ENCODE results near the gene WDR62.

The WDR62 gene

DNA sequence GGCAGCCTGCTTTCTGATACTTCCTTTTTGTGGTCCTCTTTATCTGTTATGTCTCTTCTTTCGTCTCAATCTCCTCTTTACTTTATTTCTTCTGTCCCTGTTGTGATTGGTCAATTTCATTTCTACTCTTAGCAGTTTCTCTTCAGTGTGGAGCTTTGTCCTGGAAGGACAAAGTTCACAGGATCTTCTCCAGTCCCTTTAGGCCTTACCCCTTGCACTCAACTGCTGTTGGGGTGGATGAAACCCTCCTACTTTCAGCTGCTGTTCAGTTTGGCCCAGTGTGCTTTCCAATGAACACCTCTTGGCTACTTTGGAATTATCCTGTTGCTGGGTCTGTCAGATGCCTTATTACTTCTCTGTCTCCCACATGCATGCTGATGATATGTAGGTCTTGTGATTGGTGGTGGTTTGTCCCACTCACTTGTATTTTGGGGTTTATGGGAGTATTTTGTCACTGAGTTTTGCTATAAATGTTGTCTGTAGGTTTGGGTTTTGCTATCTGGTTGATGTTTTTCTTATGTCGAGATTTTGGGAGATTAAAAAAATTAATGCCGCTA is 24.8 kb downstream of the WDR62 start:
- Histone ChIP-seq H3K4me1 (ENCODE audit: control insufficient read depth, low read depth, low read length) (no peaks in the 10 kb centered on the region), H2BK120ac (ENCODE audit: low read depth, low read length) (no peak overlapping the region), H3K4me2 (ENCODE audit: low read length) (no peak overlapping the region), H3K36me3 (ENCODE audit: control insufficient read depth, insufficient read depth, low read length) (peaks cover 13% of the 10 kb centered on the region), H3K23ac (ENCODE audit: low read length) (no peak overlapping the region), H3K56ac (ENCODE audit: low read length) (no peak overlapping the region), H2BK5ac (ENCODE audit: low read length) (no peak overlapping the region), H3K4me3 (ENCODE audit: low read length) (no peak overlapping the region), H3K18ac (ENCODE audit: low read length) (no peak overlapping the region), H2BK15ac (replicated peaks; ENCODE audit: low read depth) (no peak overlapping the region), H2AK5ac (ENCODE audit: low read length) (no peak overlapping the region), H3K27ac (ENCODE audit: low read depth, low read length) (no peak overlapping the region), H3K79me2 (ENCODE audit: control insufficient read depth, insufficient read depth, low read length) (no peaks in the 10 kb centered on the region), H3K9ac (ENCODE audit: low read length) (no peak overlapping the region), H4K8ac (ENCODE audit: low read depth, low read length) (no peak overlapping the region), H3K27me3 (ENCODE audit: insufficient read depth, low read length, poor library complexity) (no peaks in the 10 kb centered on the region), H4K5ac (ENCODE audit: low read length) (no peak overlapping the region), H3K4ac (ENCODE audit: low read depth, low read length) (no peak overlapping the region), H3K79me1 (ENCODE audit: low read length) (no peaks in the 10 kb centered on the region)
- no peak for DNase-seq
- no CpG with 5 or more reads among the region's 3 CpGs for WGBS (ENCODE audit: extremely low coverage, insufficient coverage, low lambda C conversion rate)

DNA sequence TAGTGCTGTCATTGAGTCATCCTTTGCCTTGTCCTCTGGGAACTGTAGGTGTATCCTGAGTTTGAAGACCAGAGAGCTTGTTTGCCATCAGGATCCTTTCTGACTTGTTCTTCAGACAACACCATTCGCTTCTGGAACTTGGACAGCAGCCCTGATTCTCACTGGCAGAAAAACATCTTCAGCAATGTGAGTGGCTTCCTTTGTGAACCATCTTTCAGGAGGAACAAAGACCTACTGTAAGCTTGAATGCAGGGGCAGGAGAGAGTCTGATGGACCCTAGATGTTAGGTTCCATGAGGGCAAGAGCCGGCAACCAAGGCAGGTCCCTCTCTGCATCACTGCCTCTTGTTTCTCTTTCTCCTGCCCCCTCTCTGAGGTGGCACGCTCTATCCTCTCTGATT is 26.7 kb downstream of the WDR62 start:
- WGBS (ENCODE audit: extremely low coverage, insufficient coverage, low lambda C conversion rate) = no CpG with 5 or more reads among the region's 3 CpGs
- Histone ChIP-seq H3K4ac (ENCODE audit: low read depth, low read length) (no peak overlapping the region), H3K4me3 (ENCODE audit: low read length) (no peak overlapping the region), H3K79me2 (ENCODE audit: control insufficient read depth, insufficient read depth, low read length) (no peaks in the 10 kb centered on the region), H2AK5ac (ENCODE audit: low read length) (no peak overlapping the region), H4K8ac (ENCODE audit: low read depth, low read length) (no peak overlapping the region), H3K4me1 (ENCODE audit: control insufficient read depth, low read depth, low read length) (no peaks in the 10 kb centered on the region), H3K9ac (ENCODE audit: low read length) (no peak overlapping the region), H3K4me2 (ENCODE audit: low read length) (no peak overlapping the region), H3K36me3 (ENCODE audit: control insufficient read depth, insufficient read depth, low read length) (peaks cover 15% of the 10 kb centered on the region), H3K27ac (ENCODE audit: low read depth, low read length) (no peak overlapping the region), H2BK5ac (ENCODE audit: low read length) (no peak overlapping the region), H3K56ac (ENCODE audit: low read length) (no peak overlapping the region), H2BK15ac (replicated peaks; ENCODE audit: low read depth) (no peak overlapping the region), H3K79me1 (ENCODE audit: low read length) (no peaks in the 10 kb centered on the region), H3K18ac (ENCODE audit: low read length) (no peak overlapping the region), H3K23ac (ENCODE audit: low read length) (no peak overlapping the region), H2BK120ac (ENCODE audit: low read depth, low read length) (no peak overlapping the region), H3K27me3 (ENCODE audit: insufficient read depth, low read length, poor library complexity) (no peaks in the 10 kb centered on the region), H4K5ac (ENCODE audit: low read length) (no peak overlapping the region)
- DNase-seq = no peak

DNA sequence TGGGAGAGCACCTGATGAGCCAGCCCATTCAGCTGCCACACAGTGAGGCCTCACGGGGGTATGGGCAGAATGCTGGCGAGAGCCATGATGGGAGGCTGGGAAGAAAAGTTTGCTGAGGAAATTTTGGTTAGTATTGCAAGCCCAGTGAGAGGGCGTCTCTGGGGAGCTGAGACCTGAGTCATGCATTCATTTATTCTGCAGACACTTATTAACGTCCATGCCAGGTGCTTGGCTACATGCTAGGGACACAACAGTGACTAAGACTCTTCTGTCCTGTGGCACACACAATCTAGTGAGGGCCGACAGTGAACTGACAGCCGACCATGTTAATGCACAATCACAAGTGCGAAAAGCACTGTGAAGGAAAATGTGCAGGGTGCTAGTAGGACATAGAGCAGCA is 27.2 kb downstream of the WDR62 start:
- no peak for DNase-seq
- Histone ChIP-seq H3K9ac (ENCODE audit: low read length) (no peak overlapping the region), H3K4me2 (ENCODE audit: low read length) (no peak overlapping the region), H4K8ac (ENCODE audit: low read depth, low read length) (no peak overlapping the region), H3K18ac (ENCODE audit: low read length) (no peak overlapping the region), H2BK15ac (replicated peaks; ENCODE audit: low read depth) (no peak overlapping the region), H4K5ac (ENCODE audit: low read length) (no peak overlapping the region), H3K56ac (ENCODE audit: low read length) (no peak overlapping the region), H3K79me2 (ENCODE audit: control insufficient read depth, insufficient read depth, low read length) (no peaks in the 10 kb centered on the region), H3K27me3 (ENCODE audit: insufficient read depth, low read length, poor library complexity) (no peaks in the 10 kb centered on the region), H3K27ac (ENCODE audit: low read depth, low read length) (no peak overlapping the region), H2BK5ac (ENCODE audit: low read length) (no peak overlapping the region), H3K4ac (ENCODE audit: low read depth, low read length) (no peak overlapping the region), H2BK120ac (ENCODE audit: low read depth, low read length) (no peak overlapping the region), H3K36me3 (ENCODE audit: control insufficient read depth, insufficient read depth, low read length) (peaks cover 15% of the 10 kb centered on the region), H3K4me3 (ENCODE audit: low read length) (no peak overlapping the region), H2AK5ac (ENCODE audit: low read length) (no peak overlapping the region), H3K23ac (ENCODE audit: low read length) (no peak overlapping the region), H3K79me1 (ENCODE audit: low read length) (no peaks in the 10 kb centered on the region), H3K4me1 (ENCODE audit: control insufficient read depth, low read depth, low read length) (no peaks in the 10 kb centered on the region)
- no CpG with 5 or more reads among the region's 7 CpGs for WGBS (ENCODE audit: extremely low coverage, insufficient coverage, low lambda C conversion rate)

DNA sequence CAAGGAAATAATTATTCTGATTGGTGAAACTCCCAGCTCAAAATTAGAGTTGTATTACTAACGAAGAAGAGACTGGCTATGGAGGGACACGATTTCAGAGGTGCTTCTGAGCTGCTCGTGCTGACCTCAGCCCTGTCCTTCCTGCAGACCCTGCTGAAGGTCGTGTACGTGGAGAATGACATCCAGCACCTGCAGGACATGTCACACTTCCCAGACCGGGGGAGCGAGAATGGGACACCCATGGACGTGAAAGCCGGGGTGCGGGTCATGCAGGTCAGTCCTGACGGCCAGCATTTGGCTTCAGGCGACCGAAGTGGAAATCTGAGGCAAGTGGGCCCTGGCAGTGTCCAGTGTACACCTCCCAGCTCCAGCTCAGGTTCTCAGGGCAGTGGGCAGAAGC is 28.2 kb downstream of the WDR62 start:
- Histone ChIP-seq H3K56ac (ENCODE audit: low read length) (no peak overlapping the region), H3K9ac (ENCODE audit: low read length) (no peak overlapping the region), H3K27ac (ENCODE audit: low read depth, low read length) (no peak overlapping the region), H2BK120ac (ENCODE audit: low read depth, low read length) (no peak overlapping the region), H2AK5ac (ENCODE audit: low read length) (no peak overlapping the region), H3K4me2 (ENCODE audit: low read length) (no peak overlapping the region), H4K8ac (ENCODE audit: low read depth, low read length) (no peak overlapping the region), H2BK5ac (ENCODE audit: low read length) (no peak overlapping the region), H3K4ac (ENCODE audit: low read depth, low read length) (no peak overlapping the region), H3K36me3 (ENCODE audit: control insufficient read depth, insufficient read depth, low read length) (peaks cover 15% of the 10 kb centered on the region), H3K79me1 (ENCODE audit: low read length) (no peaks in the 10 kb centered on the region), H3K23ac (ENCODE audit: low read length) (no peak overlapping the region), H2BK15ac (replicated peaks; ENCODE audit: low read depth) (no peak overlapping the region), H3K27me3 (ENCODE audit: insufficient read depth, low read length, poor library complexity) (no peaks in the 10 kb centered on the region), H3K4me1 (ENCODE audit: control insufficient read depth, low read depth, low read length) (no peaks in the 10 kb centered on the region), H3K79me2 (ENCODE audit: control insufficient read depth, insufficient read depth, low read length) (no peaks in the 10 kb centered on the region), H3K4me3 (ENCODE audit: low read length) (no peak overlapping the region), H3K18ac (ENCODE audit: low read length) (no peak overlapping the region), H4K5ac (ENCODE audit: low read length) (no peak overlapping the region)
- DNase-seq = no peak
- WGBS (ENCODE audit: extremely low coverage, insufficient coverage, low lambda C conversion rate) = no CpG with 5 or more reads among the region's 13 CpGs

DNA sequence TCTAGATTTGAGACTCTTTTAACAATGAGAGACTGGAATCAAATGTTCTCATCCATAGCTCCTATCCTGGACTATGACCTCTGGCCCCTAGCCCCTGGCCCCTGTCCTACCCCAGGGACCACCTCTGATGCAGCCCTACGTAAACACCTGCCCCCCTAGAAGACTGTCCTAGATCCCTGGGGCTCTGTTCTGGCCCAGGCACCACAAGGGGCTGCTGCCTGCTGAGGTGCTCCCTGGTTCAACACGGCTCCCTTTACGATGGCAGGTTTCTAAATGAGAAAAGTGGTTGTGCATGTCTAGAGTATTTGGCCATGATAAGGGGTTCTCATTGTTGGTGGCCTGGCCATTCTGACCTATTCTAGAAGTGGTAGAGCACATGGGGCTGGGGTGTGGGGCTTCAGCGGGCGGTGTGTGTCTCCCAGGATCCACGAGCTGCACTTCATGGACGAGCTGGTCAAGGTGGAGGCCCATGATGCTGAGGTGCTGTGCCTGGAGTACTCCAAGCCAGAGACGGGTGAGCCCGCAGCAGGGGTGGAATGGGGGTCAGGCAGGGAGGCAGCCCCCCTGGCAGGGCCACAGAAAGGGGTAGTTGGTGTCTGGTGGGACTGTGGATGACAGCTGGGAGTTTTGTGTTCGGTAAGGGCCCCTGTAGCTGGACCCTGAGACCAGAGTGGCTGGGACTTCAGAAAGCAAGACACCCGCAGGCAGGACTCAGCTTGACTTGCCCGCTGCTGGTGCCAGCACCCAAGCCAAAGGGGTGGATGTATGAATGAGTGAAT is 29.7 kb downstream of the WDR62 start:
- Histone ChIP-seq H2BK120ac (ENCODE audit: low read depth, low read length) (no peak overlapping the region), H3K56ac (ENCODE audit: low read length) (no peak overlapping the region), H3K23ac (ENCODE audit: low read length) (no peak overlapping the region), H2BK5ac (ENCODE audit: low read length) (no peak overlapping the region), H3K79me2 (ENCODE audit: control insufficient read depth, insufficient read depth, low read length) (no peaks in the 10 kb centered on the region), H4K5ac (ENCODE audit: low read length) (no peak overlapping the region), H3K36me3 (ENCODE audit: control insufficient read depth, insufficient read depth, low read length) (peaks cover 18% of the 10 kb centered on the region), H3K27me3 (ENCODE audit: insufficient read depth, low read length, poor library complexity) (no peaks in the 10 kb centered on the region), H3K4me2 (ENCODE audit: low read length) (no peak overlapping the region), H3K4me3 (ENCODE audit: low read length) (no peak overlapping the region), H2BK15ac (replicated peaks; ENCODE audit: low read depth) (no peak overlapping the region), H3K79me1 (ENCODE audit: low read length) (no peaks in the 10 kb centered on the region), H4K8ac (ENCODE audit: low read depth, low read length) (no peak overlapping the region), H3K27ac (ENCODE audit: low read depth, low read length) (no peak overlapping the region), H3K9ac (ENCODE audit: low read length) (no peak overlapping the region), H3K18ac (ENCODE audit: low read length) (no peak overlapping the region), H2AK5ac (ENCODE audit: low read length) (no peak overlapping the region), H3K4ac (ENCODE audit: low read depth, low read length) (no peak overlapping the region), H3K4me1 (ENCODE audit: control insufficient read depth, low read depth, low read length) (no peaks in the 10 kb centered on the region)
- no peak for DNase-seq
- WGBS (ENCODE audit: extremely low coverage, insufficient coverage, low lambda C conversion rate) = no CpG with 5 or more reads among the region's 12 CpGs

DNA sequence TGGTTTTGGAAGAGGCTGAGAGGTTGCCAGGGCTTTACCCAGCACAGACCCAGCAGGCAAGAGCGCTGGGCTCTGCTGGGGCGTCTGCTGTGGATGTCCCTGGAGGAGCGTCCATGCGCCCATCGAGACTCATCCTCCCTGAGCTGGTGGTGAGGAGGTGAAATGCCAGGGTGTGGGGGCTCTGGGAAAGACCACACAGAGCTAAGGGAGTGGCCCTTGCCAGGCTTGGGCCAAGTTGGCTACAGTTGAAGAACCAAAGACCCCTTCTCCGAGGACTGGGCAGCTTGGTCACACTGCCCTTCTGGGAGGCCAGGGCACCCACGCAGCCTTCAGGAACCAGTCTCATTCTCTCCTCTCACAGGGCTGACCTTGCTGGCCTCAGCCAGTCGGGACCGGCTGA is 31.6 kb downstream of the WDR62 start:
- Histone ChIP-seq H3K56ac (ENCODE audit: low read length) (no peak overlapping the region), H3K36me3 (ENCODE audit: control insufficient read depth, insufficient read depth, low read length) (peaks cover 18% of the 10 kb centered on the region), H3K4ac (ENCODE audit: low read depth, low read length) (no peak overlapping the region), H3K9ac (ENCODE audit: low read length) (no peak overlapping the region), H3K4me3 (ENCODE audit: low read length) (no peak overlapping the region), H3K27me3 (ENCODE audit: insufficient read depth, low read length, poor library complexity) (no peaks in the 10 kb centered on the region), H2BK15ac (replicated peaks; ENCODE audit: low read depth) (no peak overlapping the region), H3K4me2 (ENCODE audit: low read length) (no peak overlapping the region), H2AK5ac (ENCODE audit: low read length) (no peak overlapping the region), H3K18ac (ENCODE audit: low read length) (no peak overlapping the region), H4K5ac (ENCODE audit: low read length) (no peak overlapping the region), H3K79me1 (ENCODE audit: low read length) (no peaks in the 10 kb centered on the region), H3K4me1 (ENCODE audit: control insufficient read depth, low read depth, low read length) (no peaks in the 10 kb centered on the region), H2BK120ac (ENCODE audit: low read depth, low read length) (no peak overlapping the region), H4K8ac (ENCODE audit: low read depth, low read length) (no peak overlapping the region), H3K79me2 (ENCODE audit: control insufficient read depth, insufficient read depth, low read length) (no peaks in the 10 kb centered on the region), H3K23ac (ENCODE audit: low read length) (no peak overlapping the region), H2BK5ac (ENCODE audit: low read length) (no peak overlapping the region), H3K27ac (ENCODE audit: low read depth, low read length) (no peak overlapping the region)
- no CpG with 5 or more reads among the region's 9 CpGs for WGBS (ENCODE audit: extremely low coverage, insufficient coverage, low lambda C conversion rate)
- DNase-seq = no peak

Measured in mesendoderm (in vitro differentiated cells).